BJ (cell line): Measurements from ENCODE around the gene NSD1. TPM values are rescaled to one million over a fixed set of nuclear protein-coding genes. Genes with fewer than 3 reads are reported as not detected.

Experiments used
- CTCF ChIA-PET: fragments of 350-600 bp; formaldehyde crosslinking; extraction: SDS; loops from one replicate; lab custom pipeline; 2021; ENCODE audit warnings: antibody characterized with exemption, inconsistent platforms; lab: Yijun Ruan, JAX
- POLR2A ChIA-PET: fragments of 300-600 bp; sonication (Branson Sonifier 250); formaldehyde crosslinking; extraction: SDS; loops from one replicate; lab custom pipeline; 2021; ENCODE audit warnings: antibody characterized with exemption; lab: Charles Lee
- DNase-seq: peaks from one replicate; pipeline ENCODE4 v3.0.0-alpha.2; 2011; ENCODE audit warnings: low read depth
- H3K27me3 ChIP-seq: 2 replicates; pipeline ENCODE4 v1.6.0; 2011; ENCODE audit warnings: low read length; ENCODE audit not compliant: control insufficient read depth, insufficient read depth
- H3K36me3 ChIP-seq: 2 replicates; pipeline ENCODE4 v1.5.1; 2011; ENCODE audit warnings: low read length; ENCODE audit not compliant: control insufficient read depth, insufficient read depth
- H3K4me3 ChIP-seq: 2 replicates; pipeline ENCODE4 v1.5.1; 2011; ENCODE audit warnings: low read depth, mild to moderate bottlenecking, control low read depth, low read length
- polyA plus RNA-seq: library from polyadenylated mRNA; depleted of rRNA; stranded (reverse); fragments of >200 nt; gene quantifications from 2 replicates; pipeline ENCODE4 v1.2.3, GENCODE V29; 2011
- TF ChIP-seq, protein P1 (sequence below): IDR thresholded peaks from 2 replicates; pipeline ENCODE4 v1.5.1; 2011; ENCODE audit warnings: low read depth, mild to moderate bottlenecking, control low read depth, inconsistent platforms, low read length, moderate library complexity; ENCODE audit not compliant: insufficient read depth

NSD1 gene
- polyA plus RNA-seq, 1 experiment: 15.8 TPM

DNA sequence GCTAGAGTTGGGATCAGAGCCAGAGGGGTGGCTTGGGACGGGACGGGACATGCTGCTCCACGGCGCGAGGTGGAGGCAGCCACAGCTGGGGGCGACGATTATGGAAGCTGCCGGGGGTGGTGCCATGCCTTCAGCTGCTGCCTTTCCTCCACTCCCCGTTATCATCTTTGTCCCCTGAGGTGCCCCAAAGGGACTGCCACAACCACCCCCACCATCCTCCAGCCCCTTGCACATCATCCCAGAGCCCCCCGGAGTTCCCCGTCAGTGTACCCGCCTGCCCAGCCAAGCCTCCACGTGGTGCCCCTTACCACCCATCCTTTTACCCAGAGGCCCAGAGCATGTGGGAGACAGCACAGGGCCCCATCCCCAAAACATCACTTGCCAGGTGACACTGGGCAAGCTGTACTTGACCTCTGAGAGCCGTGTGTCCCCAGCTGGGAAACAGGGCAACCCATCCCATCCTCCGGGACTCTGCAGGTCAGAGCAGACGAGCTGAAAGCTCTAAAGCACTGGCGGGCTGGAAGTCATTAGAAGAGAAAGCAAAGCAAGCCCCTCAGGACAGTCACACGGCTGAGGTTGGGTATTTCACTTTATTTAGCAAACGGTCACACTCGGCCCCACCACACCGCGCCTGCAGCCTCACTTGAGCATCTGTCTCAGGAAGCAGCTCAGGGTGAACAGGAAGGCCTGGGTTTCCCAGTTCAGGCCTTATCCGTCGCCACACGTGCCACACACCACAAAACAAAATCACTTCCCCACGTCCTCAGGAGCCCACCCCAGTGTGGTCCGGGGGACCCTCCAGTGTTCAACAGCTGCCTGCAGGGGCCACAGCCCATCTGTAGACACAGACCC lies 197.6 kb downstream of the NSD1 start:
- TF ChIP-seq, protein P1, sequence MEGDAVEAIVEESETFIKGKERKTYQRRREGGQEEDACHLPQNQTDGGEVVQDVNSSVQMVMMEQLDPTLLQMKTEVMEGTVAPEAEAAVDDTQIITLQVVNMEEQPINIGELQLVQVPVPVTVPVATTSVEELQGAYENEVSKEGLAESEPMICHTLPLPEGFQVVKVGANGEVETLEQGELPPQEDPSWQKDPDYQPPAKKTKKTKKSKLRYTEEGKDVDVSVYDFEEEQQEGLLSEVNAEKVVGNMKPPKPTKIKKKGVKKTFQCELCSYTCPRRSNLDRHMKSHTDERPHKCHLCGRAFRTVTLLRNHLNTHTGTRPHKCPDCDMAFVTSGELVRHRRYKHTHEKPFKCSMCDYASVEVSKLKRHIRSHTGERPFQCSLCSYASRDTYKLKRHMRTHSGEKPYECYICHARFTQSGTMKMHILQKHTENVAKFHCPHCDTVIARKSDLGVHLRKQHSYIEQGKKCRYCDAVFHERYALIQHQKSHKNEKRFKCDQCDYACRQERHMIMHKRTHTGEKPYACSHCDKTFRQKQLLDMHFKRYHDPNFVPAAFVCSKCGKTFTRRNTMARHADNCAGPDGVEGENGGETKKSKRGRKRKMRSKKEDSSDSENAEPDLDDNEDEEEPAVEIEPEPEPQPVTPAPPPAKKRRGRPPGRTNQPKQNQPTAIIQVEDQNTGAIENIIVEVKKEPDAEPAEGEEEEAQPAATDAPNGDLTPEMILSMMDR: no peak
- POLR2A ChIA-PET: no interaction called here
- CTCF ChIA-PET: interaction anchor here (1.2 to 8.3 kb wide), 2 partner anchors 13 to 71 kb away, joined by 3 to 36 read pairs; no protein-coding TSS in a partner anchor
- H3K4me3 ChIP-seq: no peak overlapping the region
- no peak for DNase-seq
- H3K36me3 ChIP-seq: peaks cover 36% of the 10 kb centered on the region
- no peaks in the 10 kb centered on the region for H3K27me3 ChIP-seq

DNA sequence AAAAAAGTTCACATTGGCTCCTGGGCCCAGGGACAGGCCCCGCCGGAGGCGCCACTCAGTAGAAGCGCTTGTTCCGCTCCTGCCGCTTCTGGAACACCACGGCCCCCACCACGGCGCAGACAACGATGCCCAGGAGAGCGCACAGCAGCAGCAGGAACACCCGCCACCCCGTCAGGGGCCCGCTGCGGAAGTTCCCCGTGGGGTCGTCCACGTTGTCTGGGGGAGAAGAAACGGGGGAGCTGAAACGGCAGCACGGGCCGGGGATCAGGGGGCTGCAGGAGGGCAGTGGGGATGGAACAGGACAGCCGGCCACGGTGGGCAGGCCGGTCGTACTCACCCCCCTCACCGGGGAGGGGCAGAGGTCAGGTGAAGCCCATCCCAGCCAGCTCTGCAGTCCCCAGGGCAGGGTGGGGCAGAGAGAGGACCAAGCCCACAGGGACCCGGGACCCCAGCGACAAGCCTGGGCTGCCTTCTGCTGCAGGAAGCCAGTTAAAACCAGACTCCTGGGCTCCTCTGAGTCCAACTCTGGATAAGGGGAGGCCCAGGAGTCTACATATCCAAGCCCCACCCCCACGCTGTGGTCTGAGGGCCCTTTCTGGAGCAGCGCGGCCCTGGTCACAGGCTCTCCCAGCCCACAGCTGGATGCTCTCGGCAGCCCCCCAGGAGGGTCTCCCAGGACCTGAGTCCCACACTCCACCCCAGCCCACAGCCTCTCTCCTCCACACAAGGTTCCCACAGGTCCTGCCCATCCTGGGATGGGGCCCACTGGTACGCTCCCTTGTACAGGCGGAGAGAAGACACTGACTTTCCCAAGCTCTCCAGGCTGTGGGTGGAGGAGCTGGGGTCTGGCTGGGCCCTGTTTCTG lies 198.7 kb downstream of the NSD1 start:
- DNase-seq: no peak
- ChIA-PET POLR2A (no interaction called here), CTCF (interaction anchor here (1.1 to 8.3 kb wide), 3 partner anchors 14 to 38 kb away, joined by 3 to 36 read pairs (median 4); no protein-coding TSS in a partner anchor)
- Histone ChIP-seq H3K27me3 (no peaks in the 10 kb centered on the region), H3K4me3 (no peak overlapping the region), H3K36me3 (peaks cover 44% of the 10 kb centered on the region)
- TF ChIP-seq, protein P1: no peak

DNA sequence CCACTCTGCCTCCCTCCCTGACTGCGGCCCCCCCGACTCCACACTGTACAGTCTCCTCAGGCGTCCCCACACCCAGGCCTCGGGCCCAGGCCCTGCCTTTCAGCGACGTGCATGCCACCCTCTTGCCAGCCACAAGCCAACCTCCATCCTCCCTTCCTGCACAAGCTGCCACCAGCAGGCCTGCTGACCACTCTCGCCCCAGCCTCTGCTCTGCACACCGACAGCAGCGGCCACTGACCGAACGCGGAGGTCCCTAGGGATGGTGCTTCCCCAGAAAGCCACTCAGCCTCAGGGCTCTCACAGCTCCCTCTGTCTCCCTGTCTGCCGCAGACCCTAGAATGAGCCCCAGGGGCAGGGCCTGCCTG lies 199.3 kb downstream of the NSD1 start:
- H3K36me3 ChIP-seq: peaks cover 45% of the 10 kb centered on the region
- TF ChIP-seq, protein P1: no peak
- H3K27me3 ChIP-seq: no peaks in the 10 kb centered on the region
- ChIA-PET POLR2A (no interaction called here), CTCF (interaction anchor here (1.1 to 8.3 kb wide), 3 partner anchors 15 to 38 kb away, joined by 3 to 36 read pairs (median 4); no protein-coding TSS in a partner anchor)
- no peak for DNase-seq
- no peak overlapping the region for H3K4me3 ChIP-seq

DNA sequence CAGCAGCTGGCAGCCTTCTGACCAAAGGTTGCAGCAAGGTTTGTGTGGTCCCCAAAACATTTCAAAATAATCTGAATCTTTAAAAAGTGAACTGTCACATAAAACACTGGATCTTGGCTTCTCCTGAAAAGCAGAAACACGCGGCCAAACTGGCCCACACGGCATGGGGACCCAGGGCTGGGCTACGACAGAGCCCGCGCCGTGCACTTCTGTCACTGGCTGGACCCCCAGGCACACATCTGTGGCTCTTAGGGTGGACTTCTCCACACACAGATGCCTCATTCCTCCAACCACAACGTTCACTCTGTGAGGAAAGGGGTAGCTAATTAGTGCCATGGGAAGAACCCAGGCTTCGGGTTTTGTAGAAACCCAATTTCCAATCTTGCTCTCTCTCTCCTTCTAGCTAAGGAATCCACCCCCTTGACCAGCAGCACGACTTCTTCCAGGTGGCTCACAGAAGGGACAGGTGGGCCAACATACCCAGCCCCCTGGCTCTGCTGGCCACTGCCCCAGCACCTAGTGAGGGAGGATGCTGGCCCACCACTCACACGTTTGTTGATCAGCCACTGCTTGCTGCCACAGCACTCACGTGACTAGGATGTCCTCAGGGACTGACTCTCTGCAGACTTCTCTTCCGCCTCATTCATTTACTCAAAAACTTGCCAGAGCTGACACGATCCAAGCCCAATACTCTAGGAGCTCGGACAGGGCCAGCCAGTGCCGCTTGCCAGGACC lies 200.0 kb downstream of the NSD1 start:
- no peak overlapping the region for H3K4me3 ChIP-seq
- H3K27me3 ChIP-seq: no peaks in the 10 kb centered on the region
- ChIA-PET POLR2A (no interaction called here), CTCF (interaction anchor here (1.1 to 8.3 kb wide), 3 partner anchors 16 to 37 kb away, joined by 3 to 36 read pairs (median 4); no protein-coding TSS in a partner anchor)
- no peak for DNase-seq
- peaks cover 45% of the 10 kb centered on the region for H3K36me3 ChIP-seq
- TF ChIP-seq, protein P1: no peak
